ENCODE data around the gene ZNF630. TPM values are rescaled to one million over a fixed set of nuclear protein-coding genes. Genes with fewer than 3 reads are reported as not detected.
"Not testable (repeated sequence)": the region's sequence is repeated elsewhere in the genome, so short reads cannot be mapped to it uniquely, and the experiment has no call there.

Gene ZNF630
- total RNA-seq (2014; rRNA removed; shearing (Covaris generic)) = 1.6 and 2.4 TPM in 2 replicates
- 0.08 and 1.0 TPM in 2 replicates for polyA plus RNA-seq (2014; cell fraction: nucleus; rRNA removed)

DNA sequence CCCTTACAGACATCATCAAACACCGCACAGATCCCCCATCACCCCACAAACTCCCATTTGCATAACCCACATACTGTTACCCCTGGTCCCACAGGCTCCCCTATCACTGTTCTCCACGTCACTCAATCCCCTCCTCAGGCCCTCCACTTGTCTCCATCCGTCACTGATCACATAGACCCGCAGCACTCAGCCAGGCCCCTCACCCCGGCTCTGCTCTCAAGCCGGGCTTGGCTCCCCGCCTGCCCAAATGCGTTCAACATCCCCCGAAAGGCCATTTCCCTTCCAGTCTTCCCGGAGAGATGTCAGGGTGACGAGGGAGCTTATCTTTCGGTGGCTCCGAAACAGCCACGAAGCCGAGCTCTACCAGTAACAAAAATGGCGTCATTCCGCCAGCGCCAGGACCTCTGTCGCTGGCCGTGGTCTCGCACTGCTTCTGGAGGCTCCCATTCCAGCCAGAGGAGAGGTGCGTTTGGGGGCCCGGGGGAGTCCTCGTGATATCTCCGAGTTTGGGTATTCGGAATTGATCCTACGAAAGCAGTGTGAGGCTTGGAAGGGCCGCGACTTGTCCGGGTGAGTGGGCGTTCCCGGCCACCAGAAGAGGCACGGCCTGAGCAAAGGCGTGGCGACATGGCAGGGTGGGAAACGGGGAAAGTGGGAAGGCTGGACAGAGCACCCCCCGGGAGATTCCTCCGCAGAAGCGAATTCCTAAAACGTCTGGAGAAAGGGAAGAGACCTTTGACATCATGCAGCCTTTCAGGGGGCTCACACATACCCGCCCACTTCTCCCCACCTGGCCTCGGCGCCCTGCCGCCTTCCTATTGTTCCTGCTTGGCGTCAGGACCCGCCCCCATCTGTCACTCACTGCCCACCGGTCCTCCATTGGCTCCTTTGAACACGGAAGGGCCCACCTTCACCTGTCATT is at the start of gene ZNF630:
ZNF630 (minus strand) TSS at position 577 of the 922 bp plus-strand sequence. CDS start 4,754 bp downstream, outside the sequence.
- peak; percentile 8 for DNase-seq (ENCODE audit: extremely low read depth, low read depth)

GRCh38 chrX:48107717-48108116 is 36.3 kb upstream of the ZNF630 start:
- peak; percentile 1 for DNase-seq (ENCODE audit: extremely low read depth, low read depth)

- DNase-seq (ENCODE audit: extremely low read depth, low read depth) = no peak
Observed at GRCh38 chrX:48102874-48103374, 31.5 kb upstream of the ZNF630 start.

DNA sequence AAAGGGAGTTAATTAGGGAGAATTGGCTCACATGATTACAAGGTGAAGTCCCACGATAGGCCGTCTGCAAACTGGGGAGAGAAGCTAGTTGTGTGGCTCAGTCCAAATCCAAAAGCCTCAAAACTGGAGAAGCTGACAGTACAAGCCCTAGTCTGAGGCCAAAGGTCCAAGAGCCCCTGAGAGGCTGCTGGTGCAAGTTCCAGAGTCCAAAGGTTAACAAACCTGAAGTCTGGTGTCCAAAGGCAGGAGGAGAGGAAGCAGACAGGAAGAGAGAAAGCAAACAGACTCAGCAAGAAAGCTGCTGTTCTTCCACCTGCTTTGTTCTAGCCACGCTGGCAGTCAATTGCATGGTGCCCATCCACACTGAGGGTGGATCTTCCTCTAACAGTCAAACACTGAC is 30.0 kb upstream of the ZNF630 start:
- no peak for DNase-seq (ENCODE audit: extremely low read depth, low read depth)

GRCh38 chrX:48092558-48092957 is 21.1 kb upstream of the ZNF630 start:
- not testable (repeated sequence) for DNase-seq (ENCODE audit: extremely low read depth, low read depth)

DNA sequence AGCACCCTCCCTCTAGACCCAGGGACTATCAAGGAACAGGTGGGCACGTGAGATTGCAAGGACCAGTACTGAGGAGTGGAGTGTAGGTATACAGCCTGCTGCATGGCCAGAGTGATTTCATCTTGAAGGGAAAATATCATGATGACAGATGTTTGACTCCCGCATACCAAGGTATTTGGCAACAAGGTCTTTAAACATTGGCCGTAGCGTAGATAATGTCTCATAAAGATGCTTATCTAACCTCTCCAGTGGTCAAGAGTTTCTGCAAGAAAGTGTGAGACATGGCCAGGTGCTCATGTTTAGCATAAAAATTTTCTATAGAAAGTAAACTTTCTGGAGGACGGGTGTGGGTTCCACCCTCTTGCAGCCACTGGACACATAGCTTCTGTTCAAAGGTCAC is 18.7 kb upstream of the ZNF630 start:
- DNase-seq (ENCODE audit: extremely low read depth, low read depth) = no peak

GRCh38 chrX:48086082-48086481 is 14.6 kb upstream of the ZNF630 start:
- DNase-seq (ENCODE audit: extremely low read depth, low read depth) = no peak

- DNase-seq (ENCODE audit: extremely low read depth, low read depth) = no peak
Observed at GRCh38 chrX:48083706-48084105, 12.3 kb upstream of the ZNF630 start.

DNA sequence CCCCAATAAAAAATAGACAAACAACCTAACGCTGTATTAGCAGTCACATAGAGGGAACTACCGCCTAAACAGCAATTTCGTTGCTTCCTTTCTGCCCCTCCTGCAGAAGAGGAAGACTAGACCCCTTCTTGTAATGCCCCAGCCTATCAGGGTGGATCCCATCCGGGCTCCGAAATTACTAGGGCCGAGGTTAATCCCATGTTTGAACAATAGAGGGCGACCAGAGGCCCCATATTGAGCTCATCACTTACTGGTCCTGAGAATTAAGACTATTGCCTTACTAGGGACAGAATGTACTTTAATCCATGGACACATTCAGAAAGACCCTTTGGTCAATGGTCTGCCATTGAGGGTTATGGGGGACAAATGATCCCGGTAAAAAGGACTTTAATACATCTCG is 11.8 kb upstream of the ZNF630 start:
- DNase-seq (ENCODE audit: extremely low read depth, low read depth) = peak; percentile 42

DNA sequence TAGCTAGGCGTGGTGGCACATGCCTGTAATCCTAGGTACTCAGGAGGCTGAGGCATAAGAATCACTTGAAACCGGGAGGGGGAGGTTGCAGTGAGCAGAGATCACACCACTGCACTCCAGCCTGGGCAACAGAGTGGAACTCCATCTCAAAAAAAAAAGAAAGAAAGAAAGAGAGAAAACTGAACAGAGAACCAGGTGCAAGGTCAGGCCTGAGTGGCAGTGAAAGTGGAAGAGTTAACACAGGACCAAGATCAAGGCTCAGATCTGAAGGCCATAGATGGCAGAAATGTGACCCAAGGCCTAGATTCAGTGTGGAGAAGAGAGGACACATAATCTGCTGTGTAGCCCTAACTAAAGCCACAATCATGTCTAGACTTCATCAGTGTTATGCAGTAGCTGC is 4.9 kb upstream of the ZNF630 start:
- DNase-seq (ENCODE audit: extremely low read depth, low read depth) = no peak

- no peak for DNase-seq (ENCODE audit: extremely low read depth, low read depth)
Observed at GRCh38 chrX:48071986-48072605, 656 bp upstream of the ZNF630 start.

DNA sequence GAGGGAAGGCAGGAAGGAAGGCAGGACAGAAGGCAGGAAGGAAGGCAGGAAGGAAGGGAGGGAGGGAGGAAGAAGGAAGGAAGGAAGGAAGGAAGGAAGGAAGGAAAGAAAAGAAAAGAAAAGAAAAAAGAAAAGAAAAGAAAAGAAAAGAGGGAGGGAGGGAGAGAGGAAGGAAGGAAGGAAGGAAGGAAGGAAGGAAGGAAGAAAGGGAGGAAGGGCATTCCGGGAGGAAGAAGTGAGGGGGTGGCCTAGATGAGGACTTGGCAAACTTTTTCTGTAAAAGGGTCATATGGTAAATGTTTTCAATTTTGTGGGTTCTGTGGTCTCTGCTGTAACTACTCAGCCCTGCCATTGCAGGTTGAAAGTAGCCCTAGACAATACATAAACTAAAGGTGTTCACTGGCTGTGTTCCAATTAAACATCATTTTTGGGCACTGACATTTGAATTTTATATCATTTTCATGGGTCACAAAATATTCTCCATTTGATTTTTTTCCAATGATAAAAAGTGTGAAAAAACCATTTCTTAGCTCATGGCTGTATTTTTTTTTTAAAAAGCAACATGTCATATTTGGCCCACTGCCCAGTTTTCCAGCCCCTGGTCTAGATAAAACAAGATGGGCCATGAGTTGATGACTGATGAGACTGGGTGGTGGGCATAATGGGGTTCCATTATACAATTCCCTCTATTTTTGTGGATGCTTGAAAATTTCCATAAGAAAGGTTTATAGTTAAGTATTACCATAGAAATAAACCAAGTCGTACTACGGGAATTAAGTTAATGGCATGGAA is 3.1 kb downstream of the ZNF630 start:
- DNase-seq (ENCODE audit: extremely low read depth, low read depth) = no peak

- DNase-seq (ENCODE audit: extremely low read depth, low read depth) = no peak
Observed at GRCh38 chrX:48064261-48064660, 7.2 kb downstream of the ZNF630 start.

DNA sequence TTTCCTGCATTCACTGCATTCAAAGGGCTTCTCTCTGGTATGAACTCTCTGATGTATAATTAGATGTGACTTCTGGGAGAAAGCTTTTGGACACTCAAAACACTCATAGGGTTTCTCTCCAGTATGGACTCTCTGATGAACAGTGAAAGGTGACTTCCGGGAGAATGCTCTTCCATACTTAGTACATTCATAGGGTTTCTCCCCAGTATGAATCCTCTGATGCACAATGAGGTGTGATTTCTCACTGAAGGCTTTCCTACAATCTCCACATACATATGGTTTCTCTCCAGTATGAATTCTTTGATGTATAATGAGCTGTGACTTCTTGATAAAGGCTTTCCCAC is 12.2 kb downstream of the ZNF630 start:
- no peak for DNase-seq (ENCODE audit: extremely low read depth, low read depth)

DNA sequence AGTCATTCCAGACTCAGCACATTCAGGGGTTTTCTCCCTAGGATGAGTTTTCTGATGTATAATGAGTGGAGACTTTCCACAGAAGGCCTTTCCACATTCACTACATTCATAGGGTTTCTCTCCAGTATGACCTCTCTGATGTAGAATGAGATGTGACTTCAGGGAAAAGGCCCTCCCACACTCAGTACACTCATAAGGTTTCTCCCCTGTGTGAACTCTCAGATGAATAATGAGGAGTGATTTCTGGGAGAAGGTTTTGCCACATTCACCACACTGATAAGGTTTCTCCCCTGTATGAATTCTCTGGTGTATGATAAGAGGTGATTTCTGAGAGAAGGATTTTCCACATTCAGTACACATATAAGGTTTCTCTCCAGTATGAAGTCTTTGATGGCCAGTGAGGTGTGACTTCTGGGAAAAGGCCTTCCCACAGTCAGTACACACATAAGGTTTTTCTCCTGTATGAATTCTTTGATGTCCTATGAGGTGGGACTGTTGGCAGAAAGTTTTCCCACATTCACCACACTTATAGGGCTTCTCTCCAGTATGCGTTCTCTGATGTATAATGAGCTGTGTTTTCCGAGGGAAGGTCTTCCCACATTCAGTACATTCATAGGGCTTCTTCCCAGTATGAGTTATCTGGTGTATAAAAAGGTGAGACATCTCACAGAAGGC is 12.7 kb downstream of the ZNF630 start:
- DNase-seq (ENCODE audit: extremely low read depth, low read depth) = no peak

GRCh38 chrX:48046846-48047245 is 24.6 kb downstream of the ZNF630 start:
- no peak for DNase-seq (ENCODE audit: extremely low read depth, low read depth)

GRCh38 chrX:48045410-48046311 is 25.8 kb downstream of the ZNF630 start:
- DNase-seq (ENCODE audit: extremely low read depth, low read depth) = no peak

DNA sequence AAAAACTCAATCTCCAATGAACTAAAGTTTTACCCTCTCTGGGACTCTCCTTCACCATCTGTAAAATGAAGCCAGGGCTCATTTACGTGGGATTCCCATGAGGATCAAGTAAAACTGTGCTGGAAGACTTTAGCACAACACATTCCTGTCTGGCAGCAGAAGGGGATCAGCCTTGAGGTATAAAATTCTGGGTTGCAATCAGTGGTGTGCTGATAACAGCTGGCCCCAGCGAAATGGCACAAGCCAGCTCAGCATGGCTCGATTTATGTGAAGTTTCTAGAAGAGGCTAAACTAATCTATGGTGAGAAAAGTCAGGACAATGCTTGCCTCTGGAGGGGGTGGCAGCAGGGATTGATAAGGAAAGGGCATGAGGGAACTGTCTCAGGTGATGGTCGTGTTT is 28.4 kb downstream of the ZNF630 start:
- DNase-seq (ENCODE audit: extremely low read depth, low read depth) = no peak

- no peak for DNase-seq (ENCODE audit: extremely low read depth, low read depth)
Observed at GRCh38 chrX:48035891-48036290, 35.5 kb downstream of the ZNF630 start.
